Large intestine (tissue), 3 donors: ENCODE data around the gene INTS3. TPM values are rescaled to one million over a fixed set of nuclear protein-coding genes. Genes with fewer than 3 reads are reported as not detected.
"Not testable (repeated sequence)": the region's sequence is repeated elsewhere in the genome, so short reads cannot be mapped to it uniquely, and the experiment has no call there.

ENCODE experiments used
- DNase-seq, 2 donors: peaks; one replicate each; pipeline versions ENCODE4 v3.0.0 to v3.0.0-alpha.2; 2013
- H3K27ac ChIP-seq: one replicate; pipeline ENCODE4 v1.5.1; 2013; ENCODE audit warnings: low read length
- H3K27me3 ChIP-seq: 2 replicates; pipeline ENCODE4 v1.6.1; 2013; ENCODE audit warnings: low read length; ENCODE audit not compliant: control insufficient read depth, insufficient read depth
- H3K36me3 ChIP-seq: 2 replicates; pipeline ENCODE4 v1.6.1; 2013; ENCODE audit warnings: low read length; ENCODE audit not compliant: control insufficient read depth, insufficient read depth
- H3K4me1 ChIP-seq: one replicate; pipeline ENCODE4 v1.6.1; 2013; ENCODE audit warnings: low read length; ENCODE audit not compliant: control insufficient read depth, insufficient read depth
- H3K4me3 ChIP-seq: one replicate; pipeline ENCODE4 v1.5.1; 2013; ENCODE audit warnings: low read length
- H3K9me3 ChIP-seq: one replicate; pipeline ENCODE4 v1.6.1; 2013; ENCODE audit warnings: mild to moderate bottlenecking, low read depth, low read length, moderate library complexity; ENCODE audit not compliant: control insufficient read depth
- whole genome bisulfite sequencing: methylation state at CpG from one replicate; pipeline ENCODE4 v1.1.5; 2013; ENCODE audit warnings: low lambda C conversion rate; ENCODE audit not compliant: insufficient coverage; 5-methylcytosine and 5-hydroxymethylcytosine counted together
- polyA plus RNA-seq: library from polyadenylated mRNA; unstranded; fragments of 120-200 nt; gene quantifications from one replicate; pipeline ENCODE4 v1.2.1, GENCODE V29; 2013

INTS3 gene
- polyA plus RNA-seq, 1 donor = 62.3 TPM

DNA sequence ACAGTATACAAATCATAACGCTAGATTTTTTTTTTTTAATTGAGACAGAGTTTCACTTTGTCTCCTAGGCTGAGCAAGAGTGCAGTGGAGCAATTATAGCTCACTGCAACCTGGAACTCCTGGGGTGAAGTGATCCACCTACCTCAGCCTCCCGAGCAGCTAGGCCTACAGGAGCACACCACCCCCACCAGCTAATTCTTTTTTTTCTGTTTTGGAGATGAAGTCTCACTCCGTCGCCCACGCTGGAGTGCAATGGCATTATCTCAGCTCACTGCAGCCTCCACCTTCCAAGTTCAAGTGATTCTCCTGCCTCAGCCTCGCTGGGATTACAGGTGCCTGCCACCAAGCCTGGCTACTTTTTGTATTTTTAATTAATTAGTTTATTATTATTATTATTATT lies 28.1 kb upstream of the INTS3 start:
- no peaks in the 10 kb centered on the region for H3K36me3 ChIP-seq
- DNase-seq = no peak
- H3K4me1 ChIP-seq = peaks cover 10% of the 10 kb centered on the region
- H3K9me3 ChIP-seq = no peaks in the 10 kb centered on the region
- no peak overlapping the region for H3K27ac ChIP-seq
- no peak overlapping the region for H3K4me3 ChIP-seq
- no peaks in the 10 kb centered on the region for H3K27me3 ChIP-seq
- WGBS = no CpG with 5 or more reads among the region's 6 CpGs

DNA sequence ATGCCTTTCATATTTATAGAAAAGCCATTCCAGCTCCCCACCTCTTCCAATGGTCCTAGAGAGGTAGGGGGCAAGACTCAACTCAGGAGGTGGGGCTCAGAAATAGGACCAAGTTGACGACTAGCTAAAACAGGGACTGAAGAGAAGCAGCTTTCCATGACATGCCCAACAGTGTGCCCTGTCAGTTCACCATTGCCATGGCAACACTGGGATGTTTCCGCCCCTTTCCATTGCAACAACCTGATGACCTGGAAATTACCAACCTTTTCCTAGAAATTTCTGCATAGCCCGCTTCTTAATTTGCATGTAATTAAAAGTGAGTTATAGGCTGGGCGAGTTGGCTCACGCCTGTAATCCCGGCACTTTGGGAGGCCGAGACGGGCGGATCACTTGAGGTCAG lies 22.4 kb upstream of the INTS3 start:
- Histone ChIP-seq H3K36me3 (no peaks in the 10 kb centered on the region), H3K4me1 (no peaks in the 10 kb centered on the region), H3K9me3 (no peaks in the 10 kb centered on the region), H3K27ac (no peak overlapping the region), H3K27me3 (no peaks in the 10 kb centered on the region), H3K4me3 (no peak overlapping the region)
- no CpG with 5 or more reads among the region's 9 CpGs for WGBS
- no peak for DNase-seq

GRCh38 chr1:153711026-153711425 lies 16.8 kb upstream of the INTS3 start:
- H3K27ac ChIP-seq = no peak overlapping the region
- H3K36me3 ChIP-seq = no peaks in the 10 kb centered on the region
- H3K4me3 ChIP-seq = no peak overlapping the region
- H3K27me3 ChIP-seq = no peaks in the 10 kb centered on the region
- DNase-seq = no peak
- H3K4me1 ChIP-seq = no peaks in the 10 kb centered on the region
- no peaks in the 10 kb centered on the region for H3K9me3 ChIP-seq
- WGBS = no CpG with 5 or more reads among the region's 7 CpGs

GRCh38 chr1:153716211-153716610 lies 11.6 kb upstream of the INTS3 start:
- WGBS = no CpG with 5 or more reads among the region's 5 CpGs
- not testable (repeated sequence) for H3K27me3 ChIP-seq, H3K4me1 ChIP-seq, H3K9me3 ChIP-seq, H3K4me3 ChIP-seq, DNase-seq, H3K36me3 ChIP-seq, H3K27ac ChIP-seq

GRCh38 chr1:153717330-153717729 lies 10.5 kb upstream of the INTS3 start:
- Histone ChIP-seq H3K27me3 (no peaks in the 10 kb centered on the region), H3K4me3 (no peak overlapping the region), H3K4me1 (no peaks in the 10 kb centered on the region), H3K9me3 (no peaks in the 10 kb centered on the region), H3K36me3 (no peaks in the 10 kb centered on the region), H3K27ac (no peak overlapping the region)
- 100% methylated on average over 1 of the region's 3 CpGs for WGBS
- DNase-seq = no peak

DNA sequence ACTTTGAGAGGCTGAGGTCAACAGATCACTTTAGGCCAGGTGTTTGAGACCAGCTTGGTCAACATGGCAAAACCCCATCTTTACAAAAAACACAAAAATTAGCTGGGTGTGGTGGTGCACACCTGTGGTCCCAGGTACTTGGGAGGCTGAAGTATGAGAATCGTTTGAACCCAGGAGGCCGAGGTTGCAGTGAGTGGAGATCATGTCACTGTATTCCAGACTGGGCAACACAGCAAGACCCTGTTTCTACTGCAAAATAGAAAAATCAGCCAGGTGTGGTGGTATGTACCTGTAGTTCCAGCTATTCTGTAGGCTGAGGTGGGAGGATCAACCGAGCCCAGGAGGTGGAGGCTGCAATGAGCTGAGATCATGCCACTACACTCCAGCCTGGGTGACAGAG lies 4.2 kb upstream of the INTS3 start:
- no peak for DNase-seq
- H3K36me3 ChIP-seq = no peaks in the 10 kb centered on the region
- 100% methylated on average over 1 of the region's 3 CpGs for WGBS
- no peaks in the 10 kb centered on the region for H3K4me1 ChIP-seq
- H3K4me3 ChIP-seq = no peak overlapping the region
- H3K27me3 ChIP-seq = no peaks in the 10 kb centered on the region
- no peak overlapping the region for H3K27ac ChIP-seq
- peaks cover 3% of the 10 kb centered on the region for H3K9me3 ChIP-seq

DNA sequence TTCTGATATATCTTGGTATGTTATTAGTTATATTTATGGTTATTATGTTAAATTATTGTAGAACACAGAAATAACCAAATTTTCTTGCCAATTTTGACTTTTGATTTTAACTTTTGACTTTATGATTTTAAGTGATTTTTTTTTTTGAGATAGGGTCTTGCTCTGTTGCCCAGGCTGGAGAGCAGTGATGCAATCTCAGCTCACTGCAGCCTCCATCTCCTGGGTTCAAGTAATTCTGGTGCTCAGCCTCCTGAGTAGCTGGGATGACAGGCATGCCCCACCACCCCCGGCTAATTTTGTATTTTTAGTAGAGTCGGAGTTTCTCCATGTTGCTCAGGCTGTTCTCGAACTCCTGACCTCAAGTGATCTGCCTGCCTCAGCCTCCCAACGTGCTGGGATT lies 3.2 kb upstream of the INTS3 start:
- H3K27ac ChIP-seq, H3K9me3 ChIP-seq, H3K27me3 ChIP-seq, H3K4me3 ChIP-seq, H3K4me1 ChIP-seq, DNase-seq, H3K36me3 ChIP-seq: not testable (repeated sequence)
- WGBS = no CpG with 5 or more reads among the region's 4 CpGs

DNA sequence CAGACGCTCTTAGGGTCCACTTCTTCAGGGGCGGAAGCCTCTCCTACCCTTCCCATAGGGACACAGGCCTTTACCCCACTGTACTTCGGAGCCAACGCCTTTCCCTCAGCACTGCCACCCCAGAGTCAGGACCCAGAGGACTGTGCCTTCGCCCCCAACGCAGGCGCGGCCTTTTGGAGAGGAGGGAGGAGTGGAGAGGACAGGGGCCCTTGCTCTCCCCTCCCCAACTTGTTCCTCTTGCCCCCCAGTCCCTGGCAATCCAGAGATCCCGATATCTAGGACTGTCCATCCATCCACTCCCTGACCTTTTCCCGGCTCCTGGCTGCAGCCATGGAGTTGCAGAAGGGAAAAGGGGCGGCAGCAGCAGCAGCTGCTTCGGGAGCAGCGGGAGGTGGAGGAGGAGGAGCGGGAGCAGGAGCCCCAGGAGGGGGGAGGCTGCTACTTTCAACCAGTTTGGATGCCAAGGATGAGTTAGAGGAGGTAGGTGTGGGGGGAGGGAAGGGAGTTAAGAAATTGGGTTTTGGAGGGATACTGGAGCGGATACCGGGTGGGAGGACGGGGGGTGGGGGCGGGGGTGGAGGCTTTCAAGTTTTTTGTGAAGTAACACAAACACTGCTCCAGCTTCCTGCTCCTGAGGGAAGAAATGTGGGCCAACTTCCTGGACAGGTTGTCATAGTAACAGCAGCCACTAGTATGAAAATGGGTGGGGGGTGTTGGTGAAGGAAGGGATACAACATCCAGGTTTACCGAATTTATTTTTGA lies 636 bp downstream of the INTS3 start:
- peak overlapping the region; percentile 94 for H3K27ac ChIP-seq
- H3K9me3 ChIP-seq = peaks cover 3% of the 10 kb centered on the region
- H3K4me1 ChIP-seq = peaks cover 15% of the 10 kb centered on the region
- peak overlapping the region; percentile 94 for H3K4me3 ChIP-seq
- WGBS = no CpG with 5 or more reads among the region's 19 CpGs
- no peaks in the 10 kb centered on the region for H3K27me3 ChIP-seq
- H3K36me3 ChIP-seq = no peaks in the 10 kb centered on the region
- peak; percentile 22 to 70 for DNase-seq

DNA sequence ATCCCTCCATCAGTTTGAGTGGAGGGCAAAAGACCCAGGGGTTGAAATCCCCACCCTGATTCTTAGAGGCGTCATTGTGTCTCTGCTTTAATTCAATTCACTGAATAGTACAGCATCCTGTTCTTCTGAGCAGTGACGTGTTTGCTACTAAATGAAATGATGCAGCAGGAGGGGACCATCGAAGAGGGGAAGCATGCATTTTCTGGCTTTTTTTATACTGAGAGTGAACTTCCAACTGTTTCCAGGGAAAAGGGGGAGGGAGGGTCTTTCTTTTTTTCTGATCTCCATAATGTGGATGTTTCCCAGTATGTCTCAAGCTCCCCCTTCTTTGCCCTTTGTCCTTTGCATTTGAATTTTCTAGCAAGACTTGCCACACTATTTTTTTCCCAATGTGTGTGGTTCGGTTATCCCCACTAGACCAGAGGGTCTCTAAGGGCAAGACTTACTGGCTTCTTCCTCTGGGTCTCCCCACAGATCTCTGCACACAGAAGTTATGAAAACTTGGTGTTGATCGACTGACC lies 2.7 kb downstream of the INTS3 start:
- Histone ChIP-seq H3K27me3 (no peaks in the 10 kb centered on the region), H3K4me3 (no peak overlapping the region), H3K9me3 (peaks cover 3% of the 10 kb centered on the region), H3K36me3 (peaks cover 2% of the 10 kb centered on the region), H3K27ac (peak overlapping the region; percentile 32), H3K4me1 (peaks cover 15% of the 10 kb centered on the region)
- no peak for DNase-seq
- no CpG with 5 or more reads among the region's 5 CpGs for WGBS

GRCh38 chr1:153733970-153734369 lies 6.1 kb downstream of the INTS3 start:
- H3K27ac ChIP-seq = no peak overlapping the region
- no peak overlapping the region for H3K4me3 ChIP-seq
- H3K27me3 ChIP-seq = no peaks in the 10 kb centered on the region
- H3K4me1 ChIP-seq = peaks cover 12% of the 10 kb centered on the region
- peaks cover 6% of the 10 kb centered on the region for H3K36me3 ChIP-seq
- no CpG with 5 or more reads among the region's 1 CpG for WGBS
- no peak for DNase-seq
- no peaks in the 10 kb centered on the region for H3K9me3 ChIP-seq
